BLaER1 treated with 17β-estradiol and CSF1 and Interleukin-3, amounts not matched to agents 10 nM and 100 nM (cell line): Measurements from ENCODE around the gene DUSP1.
A peak's percentile ranks its signal among the peaks of the same experiment; 100 is the strongest.

Source experiments
- H3K27ac ChIP-seq, 11 experiments: shearing (Covaris generic); formaldehyde crosslinking; 2 replicates each; pipeline ENCODE4 v1.8.1; 2022
- H3K27me3 ChIP-seq, 11 experiments: shearing (Covaris generic); formaldehyde crosslinking; 2 replicates each; pipeline ENCODE4 v1.8.1; 2022
- H3K36me3 ChIP-seq, 11 experiments: shearing (Covaris generic); formaldehyde crosslinking; 2 replicates each; pipeline ENCODE4 v1.8.1; 2022
- H3K4me1 ChIP-seq, 10 experiments: shearing (Covaris generic); formaldehyde crosslinking; 2 replicates each; pipeline ENCODE4 v1.8.1; 2022
- H3K4me2 ChIP-seq, 11 experiments: shearing (Covaris generic); formaldehyde crosslinking; 2 replicates each; pipeline ENCODE4 v1.8.1; 2022
- H3K4me3 ChIP-seq, 10 experiments: shearing (Covaris generic); formaldehyde crosslinking; 2 replicates each; pipeline ENCODE4 v1.8.1; 2022
- H3K9ac ChIP-seq, 11 experiments: shearing (Covaris generic); formaldehyde crosslinking; 2 replicates each; pipeline ENCODE4 v1.8.1; 2022
- H3K9me3 ChIP-seq, 11 experiments: shearing (Covaris generic); formaldehyde crosslinking; replicated peaks in 1 of 11; 2 replicates each; pipeline ENCODE4 v1.8.1; 2022
- H4K20me1 ChIP-seq, 11 experiments: shearing (Covaris generic); formaldehyde crosslinking; 2 replicates each; pipeline ENCODE4 v1.8.1; 2022
- Cebpa-rat ChIP-seq, 11 experiments: shearing (Covaris generic); IDR thresholded peaks; 2 replicates each; pipeline ENCODE4 v1.8.1; 2022

The DUSP1 gene

GRCh38 chr5:172735141-172735831, 35.7 kb downstream of the DUSP1 start:
- no peak overlapping the region for H3K9ac ChIP-seq
- no peaks in the 10 kb centered on the region for H4K20me1 ChIP-seq
- peaks cover 17 to 39% (median 24%) of the 10 kb centered on the region in 10 experiments for H3K4me1 ChIP-seq
- no peak overlapping the region for H3K4me3 ChIP-seq
- H3K9me3 ChIP-seq = no peaks in the 10 kb centered on the region
- no peak overlapping the region for H3K27ac ChIP-seq
- H3K4me2 ChIP-seq = peak overlapping the region in 2 of 11 experiments; percentile 6 to 15; a peak in 2 of 22 replicates
- no peak for TF ChIP-seq Cebpa-rat (IDR thresholded peaks at IDR 0.05)
- no peaks in the 10 kb centered on the region for H3K36me3 ChIP-seq
- no peaks in the 10 kb centered on the region for H3K27me3 ChIP-seq

- Histone ChIP-seq H3K9me3 (no peaks in the 10 kb centered on the region), H3K27me3 (no peaks in the 10 kb centered on the region), H4K20me1 (no peaks in the 10 kb centered on the region), H3K4me2 (peak overlapping the region; percentile 62 to 88 (median 77)), H3K27ac (peak overlapping the region in 1 of 11 experiments; percentile 44; a peak in 4 of 22 replicates), H3K4me1 (peaks cover 15 to 35% (median 23%) of the 10 kb centered on the region in 10 experiments), H3K4me3 (no peak overlapping the region), H3K36me3 (no peaks in the 10 kb centered on the region), H3K9ac (0 out of 22 replicates have a peak overlapping the region, but pooled peaks of 1 of the 11 experiments have one; percentile 26)
- TF ChIP-seq Cebpa-rat (IDR thresholded peaks at IDR 0.05) = no peak
Measured at GRCh38 chr5:172733974-172734346, 37.0 kb downstream of the DUSP1 start.

DNA sequence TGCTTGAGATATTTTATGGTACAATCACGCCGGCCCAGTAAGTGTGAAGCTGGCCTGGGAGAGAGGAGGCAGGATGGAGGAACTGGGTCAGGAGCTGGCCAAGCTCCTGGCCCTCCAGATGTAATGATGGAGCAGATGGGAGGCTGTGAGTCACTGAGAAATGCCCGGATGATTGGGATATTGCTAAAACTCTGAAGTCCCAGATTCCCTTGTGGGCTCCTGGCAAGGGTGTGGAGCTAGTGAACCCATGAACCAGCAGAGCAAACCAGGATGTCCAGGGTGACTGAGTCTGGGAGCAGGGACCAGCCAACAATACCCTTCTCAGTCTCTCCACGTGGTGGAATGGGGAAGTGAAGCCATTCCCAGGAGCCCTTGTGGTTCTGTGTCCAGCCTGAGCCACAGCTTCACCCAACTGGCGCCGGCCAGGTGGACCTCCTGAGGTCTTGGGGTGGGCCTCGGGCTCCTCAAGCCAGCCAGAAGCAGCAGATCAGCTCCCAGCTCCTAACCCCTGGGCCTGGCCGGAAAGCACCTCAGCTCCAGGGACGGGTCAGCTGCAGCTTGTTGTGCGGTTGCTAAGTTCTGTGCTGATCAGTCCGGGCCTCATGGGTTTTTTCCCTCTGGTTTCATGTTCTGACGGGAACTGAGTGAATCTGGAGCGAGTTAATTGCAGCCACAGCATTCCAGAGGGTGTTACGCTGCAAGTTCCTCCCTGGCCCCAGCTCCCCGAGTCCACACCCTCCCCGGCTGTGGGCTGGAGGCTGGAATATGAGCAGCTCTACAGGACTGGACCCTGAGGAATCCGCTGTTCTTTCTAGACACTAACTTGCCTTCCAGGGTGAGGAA, 37.6 kb downstream of the DUSP1 start:
- H3K27ac ChIP-seq = peak overlapping the region in 9 of 11 experiments; percentile 10 to 61 (median 20); a peak in 14 of 22 replicates
- H3K4me2 ChIP-seq = peak overlapping the region; percentile 62 to 88 (median 77)
- no peak overlapping the region for H3K4me3 ChIP-seq
- no peaks in the 10 kb centered on the region for H3K9me3 ChIP-seq
- H3K27me3 ChIP-seq = no peaks in the 10 kb centered on the region
- H3K4me1 ChIP-seq = peaks cover 15 to 35% (median 23%) of the 10 kb centered on the region in 10 experiments
- H3K9ac ChIP-seq = peak overlapping the region in 5 of 11 experiments; percentile 19 to 49 (median 30); a peak in 7 of 22 replicates
- no peaks in the 10 kb centered on the region for H4K20me1 ChIP-seq
- H3K36me3 ChIP-seq = no peaks in the 10 kb centered on the region
- TF ChIP-seq Cebpa-rat (IDR thresholded peaks at IDR 0.05) = no peak

GRCh38 chr5:172732201-172732865, 38.7 kb downstream of the DUSP1 start:
- H3K9me3 ChIP-seq = no peaks in the 10 kb centered on the region

GRCh38 chr5:172731680-172732074, 39.3 kb downstream of the DUSP1 start:
- Histone ChIP-seq H3K4me1 (peaks cover 15 to 35% (median 23%) of the 10 kb centered on the region in 10 experiments), H3K27me3 (no peaks in the 10 kb centered on the region), H3K9ac (no peak overlapping the region; a peak in 1 of 22 replicates), H4K20me1 (no peaks in the 10 kb centered on the region), H3K4me3 (no peak overlapping the region), H3K36me3 (no peaks in the 10 kb centered on the region), H3K27ac (no peak overlapping the region), H3K4me2 (peak overlapping the region in 3 of 11 experiments; percentile 77 to 81 (median 77); a peak in 3 of 22 replicates), H3K9me3 (no peaks in the 10 kb centered on the region)
- no peak for TF ChIP-seq Cebpa-rat (IDR thresholded peaks at IDR 0.05)

More at GRCh38 chr5:172732201-172732865, 38.7 kb downstream of the DUSP1 start:
- Histone ChIP-seq H3K4me2 (peak overlapping the region in 10 of 11 experiments; percentile 62 to 88 (median 77); a peak in 19 of 22 replicates), H3K36me3 (no peaks in the 10 kb centered on the region), H4K20me1 (no peaks in the 10 kb centered on the region), H3K4me1 (peaks cover 15 to 35% (median 23%) of the 10 kb centered on the region in 10 experiments), H3K4me3 (no peak overlapping the region), H3K27ac (peak overlapping the region in 6 of 11 experiments; percentile 5 to 44 (median 23); a peak in 7 of 22 replicates), H3K27me3 (no peaks in the 10 kb centered on the region), H3K9ac (peak overlapping the region in 5 of 11 experiments; percentile 2 to 49 (median 30); a peak in 6 of 22 replicates)
- no peak for TF ChIP-seq Cebpa-rat (IDR thresholded peaks at IDR 0.05)

DNA sequence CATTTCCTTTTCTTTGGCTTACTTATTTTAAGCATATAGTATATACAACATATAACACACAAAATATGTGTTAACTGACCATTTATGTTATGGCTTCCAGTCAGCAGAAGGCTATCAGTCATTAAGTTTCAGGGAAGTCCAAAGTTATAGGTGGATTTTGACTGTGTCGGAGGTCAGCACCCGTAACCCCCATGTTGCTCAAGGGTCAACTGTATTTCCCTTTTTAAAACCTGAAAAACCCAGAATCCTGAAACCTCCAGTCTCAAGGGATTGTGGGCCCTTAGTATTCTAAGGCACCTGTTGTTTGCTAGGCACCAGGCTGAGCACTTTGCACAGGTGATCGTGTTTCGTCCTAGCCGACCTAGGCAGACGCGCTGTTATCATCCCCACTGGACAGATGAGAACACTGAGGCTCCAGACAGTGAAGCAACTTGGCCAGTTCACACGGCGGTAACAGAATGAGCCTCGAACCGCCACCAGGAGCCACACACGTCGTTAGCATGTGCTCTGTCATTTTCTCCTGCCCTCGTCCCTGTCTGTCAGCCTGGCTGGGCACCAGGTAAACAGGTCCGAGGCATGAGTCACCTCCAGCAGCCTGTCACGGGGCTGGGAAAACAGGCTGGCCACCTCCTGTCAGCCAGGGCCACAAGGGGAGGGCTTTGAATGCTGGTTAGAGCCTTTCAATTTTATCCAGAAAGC, 39.9 kb downstream of the DUSP1 start:
- TF ChIP-seq Cebpa-rat (IDR thresholded peaks at IDR 0.05) = no peak
- no peak overlapping the region for H3K27ac ChIP-seq
- no peak overlapping the region for H3K9ac ChIP-seq
- no peaks in the 10 kb centered on the region for H3K27me3 ChIP-seq
- H3K4me3 ChIP-seq = no peak overlapping the region
- no peak overlapping the region for H3K4me2 ChIP-seq
- H3K4me1 ChIP-seq = peaks cover 15 to 35% (median 23%) of the 10 kb centered on the region in 10 experiments
- no peaks in the 10 kb centered on the region for H4K20me1 ChIP-seq
- H3K9me3 ChIP-seq = no peaks in the 10 kb centered on the region
- no peaks in the 10 kb centered on the region for H3K36me3 ChIP-seq

DNA sequence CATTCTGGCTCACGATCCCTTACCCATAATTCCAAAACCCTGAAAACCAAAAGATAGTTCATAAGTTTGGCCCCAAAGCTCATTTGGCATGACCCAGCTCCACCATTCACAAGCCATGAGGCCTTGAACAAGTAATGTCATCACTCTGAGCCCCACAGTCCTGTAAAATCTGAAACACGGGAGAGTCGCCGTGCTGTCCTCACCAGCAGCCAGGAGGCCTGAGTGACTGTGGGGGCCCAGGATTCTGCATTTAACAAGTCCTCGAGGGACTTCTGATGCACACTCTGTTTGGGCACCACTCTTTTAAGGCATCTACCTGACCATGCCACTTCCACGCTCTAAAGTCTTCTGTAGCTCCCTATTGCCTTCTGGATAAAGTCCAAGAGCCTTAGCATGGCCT, 40.8 kb downstream of the DUSP1 start:
- no peak overlapping the region for H3K27ac ChIP-seq
- H3K4me3 ChIP-seq = no peak overlapping the region
- no peaks in the 10 kb centered on the region for H4K20me1 ChIP-seq
- H3K27me3 ChIP-seq = no peaks in the 10 kb centered on the region
- TF ChIP-seq Cebpa-rat (IDR thresholded peaks at IDR 0.05) = no peak
- H3K36me3 ChIP-seq = no peaks in the 10 kb centered on the region
- no peak overlapping the region for H3K9ac ChIP-seq
- H3K9me3 ChIP-seq = no peaks in the 10 kb centered on the region
- H3K4me1 ChIP-seq = peaks cover 15 to 35% (median 22%) of the 10 kb centered on the region in 10 experiments
- H3K4me2 ChIP-seq = no peak overlapping the region

- Histone ChIP-seq H3K27ac (no peak overlapping the region), H3K36me3 (no peaks in the 10 kb centered on the region), H4K20me1 (no peaks in the 10 kb centered on the region), H3K4me3 (no peak overlapping the region), H3K4me2 (no peak overlapping the region), H3K9me3 (no peaks in the 10 kb centered on the region), H3K27me3 (no peaks in the 10 kb centered on the region), H3K4me1 (peaks cover 15 to 35% (median 22%) of the 10 kb centered on the region in 10 experiments), H3K9ac (no peak overlapping the region)
- no peak for TF ChIP-seq Cebpa-rat (IDR thresholded peaks at IDR 0.05)
Measured at GRCh38 chr5:172729588-172729987, 41.4 kb downstream of the DUSP1 start.
